Erythroblast (primary cell): ENCODE data around the gene GMFB.
"Not testable (repeated sequence)": the region's sequence is repeated elsewhere in the genome, so short reads cannot be mapped to it uniquely, and the experiment has no call there.

Experiments used
- DNase-seq, 2 experiments: peaks; one replicate each; lab custom pipeline; 2025; lab: John Stamatoyannopoulos, UW
- GATA1 ChIP-seq: IDR thresholded peaks from 2 replicates; pipeline ENCODE4 v1.6.1; 2011; ENCODE audit warnings: low read depth, mild to moderate bottlenecking, control low read depth, low read length, moderate library complexity
- POLR2A ChIP-seq: IDR thresholded peaks from 2 replicates; pipeline ENCODE4 v1.6.1; 2011; ENCODE audit warnings: mild to moderate bottlenecking, low read length

Gene GMFB

DNA sequence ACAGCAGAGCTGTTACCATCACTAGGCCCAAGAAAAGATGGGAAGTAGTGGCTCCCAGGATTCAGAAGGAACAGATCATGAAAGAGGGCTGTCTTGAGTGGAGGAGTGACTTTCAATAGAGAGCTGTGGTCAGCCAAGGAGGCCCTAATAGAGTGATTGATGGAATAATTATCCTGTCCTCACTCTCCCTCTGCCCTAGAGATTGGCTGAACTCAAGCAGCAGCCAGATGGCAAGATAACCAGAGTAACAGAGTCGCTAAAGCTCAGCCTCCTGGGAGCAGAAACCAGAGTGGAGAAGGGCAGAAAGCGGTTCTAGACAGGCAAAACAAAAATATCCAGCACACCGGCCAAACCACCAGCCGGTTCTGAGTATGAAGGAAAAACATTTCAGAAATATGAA is 23.1 kb downstream of the GMFB start:
- DNase-seq: no peak
- TF ChIP-seq GATA1 (no peak), POLR2A (no peak)

- DNase-seq: no peak
These were observed 26.7 kb downstream of the GMFB start for GRCh38 chr14:54462048-54462447.

DNA sequence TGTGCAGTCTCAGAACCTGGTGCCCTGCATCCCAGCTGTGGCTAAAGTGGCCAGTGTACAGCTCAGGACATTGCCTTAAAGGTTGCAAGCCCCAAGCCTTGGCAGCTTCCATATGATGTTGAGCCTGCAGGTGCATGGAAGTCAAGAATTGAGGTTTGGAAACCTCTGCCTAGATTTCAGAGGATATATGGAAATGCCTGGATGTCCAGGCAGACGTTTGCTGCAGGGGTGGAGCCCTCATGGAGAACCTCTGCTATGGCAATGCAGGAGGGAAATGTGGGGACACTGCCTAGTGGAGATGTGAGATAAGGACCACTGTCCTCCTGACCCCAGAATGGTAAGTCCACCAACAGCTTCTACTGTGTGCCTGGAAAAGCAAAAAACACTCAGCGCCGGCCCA is 29.7 kb downstream of the GMFB start:
- TF ChIP-seq GATA1: no peak
- no peak for TF ChIP-seq POLR2A

More at GRCh38 chr14:54462048-54462447, 26.7 kb downstream of the GMFB start:
- TF ChIP-seq GATA1: no peak
- no peak for TF ChIP-seq POLR2A

GRCh38 chr14:54458536-54458935 is 30.2 kb downstream of the GMFB start:
- DNase-seq: not testable (repeated sequence)

More for the DNA sequence above, 29.7 kb downstream of the GMFB start:
- DNase-seq: no peak

- TF ChIP-seq GATA1 (no peak), POLR2A (no peak)
- DNase-seq: no peak
These were observed 31.2 kb downstream of the GMFB start for GRCh38 chr14:54457609-54457996.

- DNase-seq: not testable (repeated sequence)
These were observed 31.8 kb downstream of the GMFB start for GRCh38 chr14:54456820-54457608.

DNA sequence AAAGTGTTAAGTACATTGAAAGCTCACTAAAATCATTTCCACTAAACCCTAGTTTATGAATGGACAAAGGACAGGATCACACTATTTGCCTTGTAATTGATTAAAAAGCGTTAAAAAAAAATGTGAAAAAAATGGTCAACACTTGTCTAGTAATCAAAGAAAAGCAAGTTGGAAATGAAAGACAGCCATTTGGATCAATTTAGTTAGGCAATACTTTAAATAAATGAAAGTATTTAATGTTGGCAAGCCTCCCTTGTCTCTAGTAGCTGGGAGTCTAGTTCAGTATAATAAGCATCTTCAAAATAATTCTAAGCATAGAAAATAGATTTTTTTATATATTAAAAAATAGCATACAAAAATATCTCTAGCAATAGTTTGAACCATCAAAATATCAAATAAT is 33.4 kb downstream of the GMFB start:
- no peak for TF ChIP-seq GATA1
- no peak for TF ChIP-seq POLR2A
- DNase-seq: no peak

- not testable (repeated sequence) for DNase-seq
These were observed 34.8 kb downstream of the GMFB start for GRCh38 chr14:54453990-54454389.

DNA sequence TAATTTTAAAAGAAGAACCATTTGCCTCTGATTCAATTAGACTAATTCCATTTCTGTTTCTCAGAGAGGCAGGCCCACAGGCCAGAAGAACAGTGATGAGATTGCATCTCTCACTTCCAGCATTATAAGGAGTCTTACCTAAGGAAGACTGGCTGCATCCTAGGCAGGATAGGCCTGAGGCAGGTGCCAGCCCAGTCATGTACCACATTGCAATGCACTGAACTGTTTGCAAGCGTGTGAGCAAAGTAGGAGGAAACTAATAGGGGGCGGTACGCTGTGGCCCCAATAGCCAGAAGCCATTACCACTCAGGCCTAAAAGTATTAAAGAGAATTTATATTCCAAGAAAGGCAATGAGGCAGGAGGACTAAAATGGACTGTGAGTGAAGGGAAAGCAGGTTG is 35.5 kb downstream of the GMFB start:
- DNase-seq: no peak
- no peak for TF ChIP-seq GATA1
- TF ChIP-seq POLR2A: no peak

GRCh38 chr14:54451961-54452360 is 36.8 kb downstream of the GMFB start:
- no peak for TF ChIP-seq POLR2A
- TF ChIP-seq GATA1: no peak
- DNase-seq: no peak

DNA sequence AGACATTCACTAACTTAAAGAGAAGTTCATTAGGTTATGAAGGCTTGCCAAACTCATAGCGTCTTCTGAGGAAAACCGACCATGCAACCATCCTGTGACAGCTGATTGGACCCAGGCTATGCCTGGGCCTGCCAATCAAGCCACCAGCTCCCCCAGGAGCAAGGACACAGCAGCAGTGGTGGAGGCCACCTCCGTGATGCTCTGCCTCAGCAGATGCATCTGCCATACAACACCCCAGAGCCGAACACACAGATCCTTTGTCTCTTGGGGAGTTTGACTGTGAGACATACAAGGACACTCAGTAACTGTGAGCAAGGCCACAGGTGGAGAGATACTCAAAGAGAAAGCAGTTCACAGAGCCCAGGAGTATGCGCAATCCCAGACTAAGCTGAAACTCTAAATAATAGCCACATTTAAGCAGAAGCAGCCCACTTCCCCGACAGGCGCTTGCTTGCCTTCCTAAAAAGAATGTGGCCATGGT is 37.6 kb downstream of the GMFB start:
- no peak for TF ChIP-seq GATA1
- no peak for TF ChIP-seq POLR2A
- DNase-seq: no peak

GRCh38 chr14:54450535-54450934 is 38.2 kb downstream of the GMFB start:
- no peak for DNase-seq
- TF ChIP-seq POLR2A: no peak
- no peak for TF ChIP-seq GATA1

- TF ChIP-seq GATA1 (no peak), POLR2A (no peak)
- peak in 1 of 2 experiments; percentile 31 for DNase-seq
These were observed 41.5 kb downstream of the GMFB start for GRCh38 chr14:54447231-54447692.

DNA sequence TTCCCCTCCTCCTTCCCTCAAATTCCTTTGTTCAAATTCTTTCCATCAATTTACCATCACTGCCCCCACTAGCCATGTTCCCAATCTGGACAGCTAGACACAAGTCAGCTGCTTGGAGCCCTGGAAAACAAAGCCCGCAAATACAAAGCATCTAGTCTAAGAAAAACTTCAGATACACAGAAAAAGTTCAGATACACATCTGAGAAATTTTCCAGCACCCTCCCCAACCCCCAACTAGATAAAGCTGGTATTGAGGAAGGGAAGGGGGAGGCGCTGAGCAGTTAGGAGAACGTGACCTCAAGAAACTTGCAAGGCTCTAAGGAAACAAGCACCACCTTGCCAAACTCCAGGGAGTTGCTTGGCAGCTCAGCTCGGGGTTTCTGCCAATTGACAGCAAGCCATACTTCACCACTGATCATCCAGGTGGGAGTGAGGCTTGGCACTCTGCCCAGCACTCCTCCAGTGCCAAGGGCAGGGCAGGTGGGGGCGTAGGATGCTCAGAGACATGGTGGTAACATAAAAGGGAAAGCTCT is 42.6 kb downstream of the GMFB start:
- no peak for TF ChIP-seq GATA1
- TF ChIP-seq POLR2A: no peak
- peak; percentile 14 to 36 for DNase-seq

- no peak for DNase-seq
- TF ChIP-seq POLR2A (no peak), GATA1 (no peak)
These were observed 44.1 kb downstream of the GMFB start for GRCh38 chr14:54444681-54445080.
